Measurements from ENCODE around the gene PPP6R2. TPM values are rescaled to one million over a fixed set of nuclear protein-coding genes. Genes with fewer than 3 reads are reported as not detected.

The PPP6R2 gene
- total RNA-seq, result 37.6 and 52.5 TPM in 2 replicates

DNA sequence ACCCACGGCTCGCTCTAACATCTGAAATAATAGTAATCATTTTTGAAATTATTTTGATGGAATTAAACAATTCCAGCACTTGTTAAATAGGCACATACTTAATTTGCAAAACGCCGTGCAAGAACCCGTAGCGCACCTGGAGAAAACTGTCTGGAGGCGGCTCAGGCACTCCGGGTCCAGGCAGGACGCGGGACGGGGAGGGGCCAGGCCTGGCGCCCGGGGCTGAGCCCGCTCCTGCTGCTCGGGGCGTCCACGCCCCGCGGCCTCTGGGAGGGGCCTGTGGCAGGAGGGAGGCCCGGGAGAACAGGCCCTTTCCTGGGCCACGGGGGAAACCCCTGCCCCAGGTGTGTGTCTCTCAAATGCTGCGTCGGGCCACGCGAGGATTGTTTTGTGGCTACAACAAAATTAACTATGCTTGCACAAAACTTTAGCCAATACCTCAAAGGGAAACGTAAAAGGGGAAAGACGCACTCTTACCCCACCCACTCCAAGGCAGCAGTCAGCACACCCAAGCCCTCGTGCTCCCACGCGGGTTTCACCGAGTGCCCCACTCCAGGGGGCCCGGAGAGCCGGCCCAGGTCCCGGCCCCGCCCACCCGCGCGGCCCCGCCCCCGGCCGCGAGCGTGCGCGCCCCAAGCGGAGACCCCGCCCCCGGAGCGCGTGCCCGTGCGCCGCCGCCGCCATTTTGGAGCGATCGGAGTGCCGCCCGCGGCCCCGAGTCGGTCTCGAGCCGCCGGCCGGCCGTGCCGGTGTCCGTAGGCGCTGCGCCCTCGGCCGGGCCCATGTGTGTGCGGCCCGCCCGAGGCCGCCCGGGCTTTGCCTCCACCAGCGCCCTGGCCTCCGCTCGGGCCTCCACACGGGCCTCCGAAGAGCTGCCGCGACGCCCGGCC lies at the start of gene PPP6R2:
Gene PPP6R2 (plus strand): TSS at position 677 of the 890 bp plus-strand sequence. CDS start 50,582 bp downstream, outside the sequence.

GRCh38 chr22:50306753-50307749 lies 36.1 kb upstream of the PPP6R2 start, which contains the start of gene PLXNB2:
PLXNB2 (minus strand) TSS chr22:50307646; CDS start chr22:50290584, 17,062 bp downstream.

DNA sequence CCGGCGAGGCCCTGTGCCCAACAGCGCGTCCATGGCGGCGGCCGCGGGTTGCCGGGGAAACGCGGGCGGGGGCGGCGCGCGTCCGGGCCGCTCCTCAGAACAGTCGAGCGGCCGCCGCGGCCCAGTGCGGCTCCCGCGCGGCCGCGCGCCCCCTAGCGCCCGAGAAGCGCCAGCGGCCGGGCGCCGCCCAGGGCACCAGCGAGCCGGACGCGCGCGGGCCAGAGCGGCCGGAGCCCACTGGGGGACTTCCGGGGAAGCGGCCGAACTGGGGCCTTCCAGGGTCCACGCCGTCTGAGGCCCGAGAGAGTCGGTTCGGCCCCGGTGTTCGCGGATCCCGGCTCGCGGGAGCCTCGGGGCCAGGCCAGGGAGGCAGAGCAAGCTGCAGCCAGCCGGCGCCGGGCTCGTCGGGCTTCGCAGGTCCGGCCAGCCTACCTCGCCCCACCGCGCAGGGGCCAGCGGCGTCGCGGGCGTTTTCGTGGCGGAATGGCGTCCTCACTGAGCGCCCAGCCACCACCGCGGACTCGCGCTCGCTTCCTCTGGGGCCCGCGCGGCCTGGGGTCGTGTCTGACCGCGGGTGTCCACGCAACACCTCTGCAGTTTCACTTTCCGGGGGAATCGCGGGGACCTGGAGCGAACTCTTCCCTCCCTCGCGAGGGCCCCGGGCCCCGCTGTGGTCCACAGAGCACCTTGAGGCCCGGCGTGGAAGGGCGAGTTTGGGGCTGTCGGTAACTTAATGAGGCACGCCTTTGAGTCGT lies 16.0 kb upstream of the PPP6R2 start, which contains the start of gene DENND6B:
Gene DENND6B (minus strand): TSS at position 57 of the 755 bp plus-strand sequence. CDS start 24 bp downstream, at position 33.

GRCh38 chr22:50474710-50475651 lies 131.9 kb downstream of the PPP6R2 start, which contains the start of gene SBF1:
SBF1 (minus strand) TSS chr22:50475035; CDS start chr22:50474840, 195 bp downstream.

DNA sequence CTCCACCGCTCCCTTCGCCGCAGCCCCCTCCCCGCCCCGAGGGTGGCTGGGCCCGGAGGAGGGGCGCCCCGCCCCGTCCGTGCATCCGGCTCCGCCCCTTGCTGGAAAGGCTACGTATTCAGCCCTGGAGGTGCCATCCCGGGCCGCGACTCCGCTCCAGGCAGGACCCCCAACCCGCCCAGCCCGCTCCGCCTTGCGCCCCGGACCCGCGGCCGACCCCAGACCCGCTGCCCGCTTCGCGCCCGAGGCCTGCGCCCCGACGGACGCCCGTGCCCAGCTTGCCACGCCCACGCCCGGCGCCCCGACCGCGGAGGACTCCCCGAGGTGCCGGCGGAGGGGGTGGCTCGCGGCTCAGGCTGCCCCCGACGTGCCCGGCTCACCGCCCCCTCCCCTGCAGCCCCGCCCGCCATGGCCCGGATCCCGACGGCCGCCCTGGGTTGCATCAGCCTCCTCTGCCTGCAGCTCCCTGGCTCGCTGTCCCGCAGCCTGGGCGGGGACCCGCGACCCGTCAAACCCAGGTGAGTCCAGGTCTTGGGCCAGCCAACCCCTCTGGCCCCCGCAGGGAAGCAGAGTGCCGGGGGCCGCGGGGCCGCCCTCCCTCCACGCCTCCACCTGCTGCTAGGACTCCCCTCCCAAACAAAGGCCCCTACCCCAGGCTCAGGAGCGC lies 138.4 kb downstream of the PPP6R2 start, which contains the start of gene ADM2:
Gene ADM2 (plus strand): TSS at position 104 of the 667 bp plus-strand sequence. CDS start 305 bp downstream, at position 409.

DNA sequence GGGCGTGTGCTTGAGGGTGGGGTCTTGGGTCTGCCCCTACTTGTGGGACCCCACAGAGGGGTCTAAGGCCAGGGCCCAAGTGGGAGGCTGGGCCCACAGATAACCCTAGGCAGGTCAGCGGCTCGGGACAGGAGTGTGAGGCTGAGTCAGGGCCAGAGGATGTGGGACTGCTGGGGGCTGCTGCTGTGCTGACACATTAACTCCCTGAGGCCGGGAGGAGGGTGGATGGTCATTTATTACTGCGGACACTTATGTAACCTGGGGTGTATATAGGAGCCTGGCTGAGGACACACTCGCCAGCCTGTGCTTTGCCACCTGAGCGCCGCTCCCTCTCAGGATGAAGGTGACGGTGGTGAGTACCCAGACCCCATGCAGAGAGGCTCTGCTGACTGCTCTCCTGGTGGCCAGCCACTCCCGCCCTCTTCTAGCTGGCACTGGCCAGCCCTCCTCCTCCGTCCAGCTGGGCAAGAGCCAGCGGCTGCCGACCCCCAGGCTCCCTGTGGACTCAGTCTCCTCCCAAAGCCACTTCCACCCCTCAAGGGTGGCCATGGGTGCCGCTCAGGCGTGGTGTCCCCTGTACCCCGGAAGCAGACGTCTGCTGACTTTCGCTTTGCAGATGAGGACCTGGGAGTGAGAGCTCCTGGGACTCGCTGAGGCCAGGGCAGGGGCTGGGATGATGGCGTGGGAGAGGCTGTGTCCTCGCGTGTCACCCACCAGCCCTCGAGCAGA lies 143.6 kb downstream of the PPP6R2 start, which contains the start of gene MIOX:
Gene MIOX (plus strand): TSS at position 299 of the 729 bp plus-strand sequence. CDS start 39 bp downstream, at position 338.

Other genes with a start within 250 kb of the PPP6R2 start
- 0.13 and 0.16 TPM in 2 replicates for gene PANX2, start 172.6 kb upstream of the PPP6R2 start, total RNA-seq
- gene TRABD, start 157.4 kb upstream of the PPP6R2 start, total RNA-seq, result 43.7 and 56.1 TPM in 2 replicates
- gene SELENOO, start 142.3 kb upstream of the PPP6R2 start, total RNA-seq, result 19.1 and 23.1 TPM in 2 replicates
- 24.9 and 31.4 TPM in 2 replicates for gene TUBGCP6, start 98.3 kb upstream of the PPP6R2 start, total RNA-seq
- gene HDAC10, start 92.1 kb upstream of the PPP6R2 start, total RNA-seq, result 18.4 and 40.1 TPM in 2 replicates
- gene MAPK12, start 81.6 kb upstream of the PPP6R2 start, total RNA-seq, result 40.6 and 41.6 TPM in 2 replicates
- gene MAPK11, start 72.9 kb upstream of the PPP6R2 start, total RNA-seq, result 14.3 and 19.8 TPM in 2 replicates
- gene PLXNB2, start 35.7 kb upstream of the PPP6R2 start, total RNA-seq, result 241 and 564 TPM in 2 replicates
- gene DENND6B, start 16.3 kb upstream of the PPP6R2 start, total RNA-seq, result 1.5 and 9.8 TPM in 2 replicates
- 74.1 and 83.3 TPM in 2 replicates for gene SBF1, start 131.7 kb downstream of the PPP6R2 start, total RNA-seq
- 5.9 and 14.1 TPM in 2 replicates for gene ADM2, start 138.2 kb downstream of the PPP6R2 start, total RNA-seq
- gene MIOX, start 143.5 kb downstream of the PPP6R2 start, total RNA-seq, result 0.33 and 1.5 TPM in 2 replicates
- gene LMF2, start 164.4 kb downstream of the PPP6R2 start, total RNA-seq, result 102 and 128 TPM in 2 replicates
- gene NCAPH2, start 164.9 kb downstream of the PPP6R2 start, total RNA-seq, result 27.3 and 81.8 TPM in 2 replicates
- gene SCO2, start 182.3 kb downstream of the PPP6R2 start, total RNA-seq, result 0.33 and 2.7 TPM in 2 replicates
- 11.9 and 37.3 TPM in 2 replicates for gene TYMP, start 186.7 kb downstream of the PPP6R2 start, total RNA-seq
- 0.16 and 1.3 TPM in 2 replicates for gene KLHDC7B, start 202.6 kb downstream of the PPP6R2 start, total RNA-seq
- not detected in 2 replicates for gene SYCE3, start 219.6 kb downstream of the PPP6R2 start, total RNA-seq
- 1.9 TPM in 1 of 2 replicates, not detected in the other for gene CPT1B, start 235.1 kb downstream of the PPP6R2 start, total RNA-seq
- gene CHKB, start 239.5 kb downstream of the PPP6R2 start, total RNA-seq, result 36.7 and 69.5 TPM in 2 replicates